Stimulated activated CD8-positive, alpha-beta memory T cell treated with anti-CD3 and anti-CD28 coated beads, Interleukin-15, amount 100 ng/mL, for 1 hour (primary cell): ENCODE data around the gene UPK1B.

Experiments
- DNase-seq: peaks from one replicate; pipeline ENCODE4 v3.0.0-alpha.2; 2020; ENCODE audit warnings: low read depth

Gene UPK1B

DNA sequence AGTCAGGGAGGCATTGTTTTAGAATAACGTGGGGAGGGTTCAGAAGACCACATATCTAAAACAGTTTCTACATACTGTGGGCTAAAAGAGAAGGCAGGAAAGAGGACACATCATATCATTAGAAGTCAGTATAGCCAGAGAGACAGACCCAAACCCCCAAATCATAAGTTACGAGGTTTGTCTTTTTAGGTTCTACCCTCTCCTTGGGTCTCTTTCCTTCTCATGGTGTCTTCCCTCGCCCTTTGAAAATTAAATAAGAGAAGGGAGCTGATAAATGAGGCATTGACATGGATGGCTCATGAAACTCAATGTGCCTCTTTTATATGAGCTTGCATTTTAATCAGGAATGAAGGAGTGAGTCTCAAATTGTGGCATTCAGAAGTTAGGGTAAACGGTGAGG lies 3.4 kb downstream of the UPK1B start:
- no peak for DNase-seq

DNA sequence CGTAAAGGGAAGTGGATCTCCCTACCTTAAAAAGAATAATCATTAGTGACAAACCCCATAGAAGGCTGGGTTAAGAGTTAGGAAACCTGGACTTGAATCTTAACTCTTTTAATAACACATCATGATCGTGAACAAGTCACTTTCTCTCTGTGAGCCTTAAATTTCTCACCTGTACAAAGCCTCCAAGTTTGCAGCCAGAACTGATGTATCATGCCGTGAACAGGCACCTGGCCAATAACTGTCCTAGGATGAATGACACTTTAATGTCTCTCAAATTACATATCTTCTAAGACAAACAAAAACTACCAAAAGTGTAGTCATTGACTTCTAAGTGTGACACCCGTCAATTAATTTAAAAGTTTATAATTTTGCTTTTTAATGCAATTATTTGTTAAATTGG lies 3.9 kb downstream of the UPK1B start:
- DNase-seq = no peak

DNA sequence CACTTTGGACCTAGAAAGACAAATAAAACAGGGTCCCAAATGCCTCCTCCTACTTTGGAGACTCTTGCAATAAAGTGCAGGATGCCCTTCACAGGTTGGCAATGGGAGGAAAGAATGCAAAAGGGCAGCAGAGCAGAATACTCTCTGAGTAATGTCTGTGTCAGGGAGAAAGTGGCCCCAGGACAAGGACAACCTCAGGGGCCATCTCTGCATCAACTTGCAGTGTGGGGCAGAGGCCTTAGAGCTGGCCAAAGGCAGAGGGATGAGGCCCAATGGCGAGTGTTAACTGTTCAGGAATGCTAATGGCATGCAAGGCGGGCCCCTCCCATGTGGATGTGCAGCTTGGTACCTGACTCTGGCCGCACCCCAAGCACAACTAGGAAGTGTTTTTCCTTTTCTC lies 8.4 kb downstream of the UPK1B start:
- no peak for DNase-seq

DNA sequence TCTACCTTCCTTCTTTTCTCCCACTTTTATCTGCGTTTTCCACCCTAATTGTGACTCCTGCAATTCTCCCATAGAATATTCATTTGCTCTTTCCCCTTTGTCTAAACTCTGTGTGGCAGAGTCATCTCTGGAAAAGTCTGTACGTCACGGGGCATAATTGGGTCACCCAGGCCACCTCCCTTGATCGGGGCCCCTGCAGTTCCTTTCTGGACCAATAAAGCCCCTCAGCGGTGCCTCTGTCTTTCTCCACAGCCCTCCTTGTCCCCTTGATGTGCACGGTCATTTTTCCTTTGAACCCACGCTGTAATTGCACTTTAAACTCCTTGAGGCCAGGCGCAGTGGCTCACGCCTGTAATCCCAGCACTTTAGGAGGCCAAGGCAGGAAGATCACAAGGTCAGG lies 10.7 kb downstream of the UPK1B start:
- DNase-seq = no peak

DNA sequence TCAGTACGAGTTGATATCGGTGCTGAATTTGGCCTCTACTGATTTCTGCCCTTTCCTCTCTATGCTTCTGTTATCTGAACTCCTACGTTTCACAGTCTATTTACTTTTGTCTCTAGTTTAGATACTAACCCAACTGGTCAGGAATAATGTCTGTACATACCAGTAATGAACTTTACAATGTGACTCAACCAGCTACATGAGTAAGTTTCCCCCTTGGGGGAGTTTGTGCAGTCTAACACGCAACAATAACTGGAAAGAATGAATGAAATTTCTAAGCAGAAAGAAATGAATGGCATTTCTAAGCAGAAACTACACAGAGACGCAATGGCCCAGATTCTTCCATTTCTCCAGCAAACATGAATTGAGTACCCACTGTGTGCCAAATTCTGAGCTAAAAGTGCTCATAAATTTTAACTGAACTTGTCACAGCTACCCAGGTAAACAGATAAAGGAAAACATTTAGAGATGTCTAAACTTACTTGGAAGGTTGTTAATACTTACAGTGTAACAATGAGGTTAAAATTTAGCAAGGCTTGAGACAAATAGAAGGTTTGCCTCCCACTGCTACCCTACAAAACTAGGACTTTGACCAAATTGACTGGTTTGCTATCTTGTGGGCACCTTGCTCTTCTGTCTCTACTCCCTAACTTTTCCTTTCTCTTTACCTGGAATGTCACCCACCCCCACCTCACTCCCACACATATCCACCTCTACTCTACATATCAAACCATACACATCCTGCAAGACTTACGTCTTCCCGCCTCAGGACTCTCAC lies 11.6 kb downstream of the UPK1B start:
- DNase-seq = no peak

DNA sequence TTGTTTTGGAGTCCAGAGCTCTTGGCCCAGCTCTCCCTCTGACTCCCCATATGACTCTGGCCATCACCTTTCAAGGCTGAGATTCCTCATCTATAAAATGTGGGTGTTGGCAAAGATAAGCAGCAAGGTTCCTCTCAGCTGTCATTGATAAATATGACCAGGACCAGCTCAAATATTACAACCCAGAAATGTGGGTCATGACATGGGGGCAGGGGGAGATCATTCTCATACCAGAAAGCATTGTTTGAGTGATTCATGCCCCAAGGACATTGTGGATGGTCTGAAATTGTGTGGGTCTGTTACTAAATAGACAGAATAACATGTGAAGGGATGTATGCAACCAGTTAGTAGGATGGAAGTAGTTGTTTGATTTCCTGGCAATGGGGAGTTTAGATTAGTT lies 13.9 kb downstream of the UPK1B start:
- DNase-seq = no peak

DNA sequence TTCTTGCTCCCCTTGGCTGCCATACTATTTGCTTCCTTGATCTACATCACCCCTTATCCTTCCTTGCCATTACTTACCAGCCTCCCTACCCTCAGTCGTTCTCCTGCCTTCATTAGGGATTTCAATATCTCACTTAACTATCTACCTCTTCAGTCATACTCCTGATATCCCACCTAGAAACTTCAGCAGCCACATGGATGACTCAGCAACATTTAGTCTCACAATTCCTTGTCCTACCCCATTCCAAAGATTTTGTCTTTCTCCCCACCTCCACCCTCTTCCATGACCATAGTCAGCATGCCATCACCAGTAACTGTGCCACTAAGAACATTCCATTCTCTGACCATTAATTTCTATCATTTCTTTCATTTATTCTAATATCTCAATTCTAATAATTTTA lies 18.4 kb downstream of the UPK1B start:
- DNase-seq = no peak

DNA sequence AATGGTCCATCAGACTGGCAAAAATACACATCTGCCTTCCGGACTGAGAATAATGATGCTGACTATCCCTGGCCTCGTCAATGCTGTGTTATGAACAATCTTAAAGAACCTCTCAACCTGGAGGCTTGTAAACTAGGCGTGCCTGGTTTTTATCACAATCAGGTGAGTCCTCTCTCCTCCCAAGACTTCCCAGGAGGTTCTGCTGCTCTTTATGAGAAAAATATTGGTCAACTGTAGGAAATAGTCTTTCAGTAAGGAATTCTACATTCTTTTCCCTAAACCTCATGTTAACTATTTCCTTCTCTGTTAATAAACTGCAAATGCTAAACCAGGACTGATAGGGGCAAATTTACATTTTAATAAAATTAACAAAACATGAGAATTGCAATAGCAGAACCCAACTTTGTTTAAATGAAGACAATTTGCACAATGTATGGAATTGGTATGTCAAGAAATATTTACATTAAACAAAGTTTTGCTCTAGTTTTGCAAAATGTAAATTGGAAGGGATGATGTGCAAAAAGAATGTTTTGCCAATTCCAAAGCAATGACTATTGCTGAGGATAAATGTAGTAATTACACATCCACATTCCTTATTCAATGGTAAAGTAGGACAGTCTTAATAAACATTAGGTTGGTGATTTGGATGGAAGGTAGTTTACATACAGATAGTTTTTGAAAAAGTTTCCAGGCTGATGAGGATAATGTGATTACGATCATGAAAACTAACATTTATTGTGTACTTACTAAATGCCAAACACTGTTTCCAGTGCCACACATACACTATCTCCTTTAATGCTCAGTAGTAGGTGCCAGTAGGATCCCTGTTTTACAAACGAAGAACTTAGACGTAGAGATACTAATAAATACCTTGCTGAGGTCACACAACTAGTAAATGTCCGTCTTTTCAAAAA lies 21.1 kb downstream of the UPK1B start:
- DNase-seq = no peak

DNA sequence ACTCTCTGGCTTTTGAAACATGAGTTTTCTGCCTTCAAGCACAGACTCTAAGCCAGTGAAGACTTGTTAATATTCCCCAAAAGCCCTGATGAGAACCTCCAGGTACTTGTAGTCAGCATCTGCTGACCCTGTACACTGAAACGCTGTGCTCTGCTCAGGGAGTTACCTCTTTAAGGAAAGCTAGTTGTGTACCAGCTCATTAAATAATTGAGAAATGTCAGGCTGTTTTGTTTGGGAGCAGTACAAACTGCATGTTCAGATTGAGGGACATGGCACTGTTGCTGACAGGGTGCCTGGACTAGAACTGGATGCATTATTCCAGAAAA lies 21.7 kb downstream of the UPK1B start:
- no peak for DNase-seq

DNA sequence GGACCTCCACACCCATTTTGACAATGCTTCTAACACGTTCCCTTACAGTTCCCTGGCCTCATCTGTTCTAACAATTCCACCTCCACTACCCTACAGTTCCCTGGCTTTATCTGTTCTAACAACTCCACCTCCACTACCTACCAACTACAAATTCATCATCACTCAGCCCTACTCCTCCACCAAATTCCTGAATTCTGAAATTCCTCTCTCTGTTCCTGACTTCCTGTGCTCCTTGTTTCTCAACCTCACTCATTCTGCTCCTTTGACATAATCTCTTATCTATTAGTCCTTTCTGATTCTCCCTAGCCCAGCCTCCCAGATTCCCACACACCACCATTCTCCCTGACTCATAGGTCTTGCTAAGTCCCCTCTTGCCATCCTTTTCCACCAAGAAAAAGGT lies 22.5 kb downstream of the UPK1B start:
- no peak for DNase-seq

DNA sequence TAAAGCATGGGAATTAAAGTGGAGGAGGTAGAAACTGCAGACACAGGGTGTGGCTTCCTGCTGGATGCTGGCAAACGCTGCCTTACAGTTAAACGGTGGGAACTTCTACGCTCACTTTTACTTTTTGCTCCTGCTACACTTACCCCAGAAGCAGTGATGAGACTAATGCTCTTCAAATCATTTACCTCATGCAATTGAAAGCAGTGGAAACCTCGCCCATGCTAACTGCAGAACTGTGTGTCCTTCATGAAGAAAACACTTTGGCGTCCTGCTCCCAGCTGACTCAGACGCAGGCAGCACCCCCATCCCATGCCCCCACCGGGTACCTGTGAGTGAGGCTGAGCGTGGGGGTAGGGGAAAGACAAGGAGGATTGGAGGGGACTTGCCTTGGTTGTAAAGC lies 31.8 kb downstream of the UPK1B start:
- no peak for DNase-seq

DNA sequence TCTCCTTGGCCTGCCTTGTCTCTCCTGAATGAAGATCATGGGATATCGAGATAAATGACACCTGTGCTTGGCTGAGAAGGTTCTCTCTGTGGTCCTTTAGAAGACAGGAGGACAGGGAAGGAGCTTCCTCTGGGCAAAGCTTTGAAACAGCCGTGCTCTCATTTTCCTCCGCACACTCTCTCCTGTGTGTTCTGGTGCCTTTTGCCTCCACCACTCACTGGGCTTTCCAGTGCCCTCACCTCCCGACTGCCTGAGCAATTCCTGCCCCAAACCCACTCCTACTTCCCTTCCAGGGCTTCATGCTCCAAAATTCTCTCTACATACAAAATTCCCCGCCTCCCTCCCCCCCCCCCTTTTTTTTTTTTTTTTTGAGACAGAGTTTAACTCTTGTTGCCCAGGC lies 32.3 kb downstream of the UPK1B start:
- no peak for DNase-seq

DNA sequence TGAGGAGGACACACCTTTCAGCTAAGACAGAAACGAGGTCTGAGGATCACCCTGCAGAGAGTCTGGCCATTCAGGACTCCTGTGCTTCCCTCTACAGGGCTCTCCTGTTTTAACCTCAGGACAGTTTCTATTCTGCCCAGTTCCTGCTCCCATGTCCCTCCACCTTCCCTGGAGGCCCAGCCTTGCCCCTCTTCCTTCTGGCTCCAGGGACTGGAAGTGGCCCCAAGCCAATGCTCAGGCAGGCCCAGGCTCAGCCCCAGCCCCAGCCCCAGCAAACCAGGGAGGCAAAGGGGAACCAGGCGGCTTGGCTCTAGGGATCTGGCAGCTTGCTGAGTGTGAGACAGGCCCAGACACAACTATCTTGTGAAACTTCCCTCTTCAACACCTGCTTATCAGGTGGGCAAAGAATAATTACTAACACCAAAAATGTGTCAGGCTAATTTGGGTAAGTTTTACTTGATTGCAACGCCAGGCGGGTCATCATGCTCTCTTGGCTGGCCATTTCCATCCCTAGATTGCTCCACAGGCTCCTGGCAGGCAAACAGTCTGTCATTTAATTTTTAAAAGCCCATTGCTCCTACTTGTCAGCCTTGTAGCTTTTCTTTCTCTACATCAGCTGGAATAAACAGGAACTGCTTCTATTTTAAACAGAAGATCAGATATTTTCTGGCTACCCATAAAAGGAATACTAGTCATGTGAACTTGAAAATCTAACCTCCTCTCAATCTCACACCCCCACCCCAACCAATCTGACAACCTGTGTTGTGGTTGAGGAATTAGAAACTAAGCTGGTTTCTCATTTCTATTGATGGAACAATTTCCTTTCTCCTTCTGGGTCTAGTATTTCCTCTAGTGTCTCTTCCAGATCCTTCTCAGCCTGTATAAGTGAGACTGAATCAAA lies 33.5 kb downstream of the UPK1B start:
- no peak for DNase-seq

DNA sequence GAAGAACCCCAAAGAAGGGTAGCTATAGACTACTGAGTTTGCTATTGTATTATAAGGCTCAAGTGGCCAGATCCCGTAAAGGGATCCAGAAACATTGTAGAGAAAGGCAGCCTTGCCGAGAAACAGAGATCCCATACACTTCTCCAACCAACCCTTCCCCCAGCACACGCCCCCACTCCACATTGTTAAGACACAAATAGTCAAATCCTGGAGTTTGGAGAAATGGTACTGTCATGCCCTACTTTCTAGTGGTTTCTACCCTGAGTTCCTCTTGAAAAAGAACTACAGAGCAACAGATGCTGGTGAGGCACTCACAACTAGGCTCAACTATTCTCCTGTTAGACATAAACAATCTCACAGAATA lies 34.1 kb downstream of the UPK1B start:
- DNase-seq = no peak

DNA sequence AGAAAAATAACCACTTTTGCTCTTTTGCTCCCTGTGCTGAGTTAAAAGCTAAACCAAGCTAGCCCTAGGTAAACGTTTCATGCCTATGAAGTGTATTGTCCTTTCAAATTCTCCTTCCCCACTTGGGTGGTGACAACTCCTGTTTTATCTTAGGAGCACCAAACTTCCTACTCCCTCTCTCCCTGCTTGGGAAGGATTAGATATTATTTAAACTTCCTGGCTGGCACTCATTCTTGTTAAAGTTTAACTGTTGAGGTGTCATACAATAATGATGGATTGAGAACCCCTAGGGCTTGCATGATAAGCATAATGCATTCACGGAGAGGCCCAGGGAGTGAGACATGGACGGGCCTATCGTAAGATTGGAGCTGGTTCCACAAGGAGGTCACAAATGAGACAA lies 37.8 kb downstream of the UPK1B start:
- no peak for DNase-seq

DNA sequence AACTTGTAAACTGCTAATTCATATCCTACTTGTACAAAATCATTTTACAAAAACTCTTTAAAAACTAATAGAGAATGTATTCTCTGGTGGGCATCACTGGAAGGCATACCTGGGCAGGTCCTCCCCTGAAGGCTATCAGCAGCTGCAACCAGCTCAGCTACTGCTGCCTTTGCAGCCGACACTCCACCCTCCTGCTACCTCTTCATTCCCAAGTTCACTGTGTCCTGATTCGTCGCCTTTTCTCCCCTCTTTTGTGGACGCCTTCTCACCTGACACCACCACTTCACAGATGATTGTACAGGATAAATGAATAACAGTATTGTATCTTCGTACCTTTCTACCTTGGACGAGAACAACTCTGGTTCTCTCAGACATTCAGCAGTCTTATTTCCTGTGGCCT lies 38.4 kb downstream of the UPK1B start:
- no peak for DNase-seq

DNA sequence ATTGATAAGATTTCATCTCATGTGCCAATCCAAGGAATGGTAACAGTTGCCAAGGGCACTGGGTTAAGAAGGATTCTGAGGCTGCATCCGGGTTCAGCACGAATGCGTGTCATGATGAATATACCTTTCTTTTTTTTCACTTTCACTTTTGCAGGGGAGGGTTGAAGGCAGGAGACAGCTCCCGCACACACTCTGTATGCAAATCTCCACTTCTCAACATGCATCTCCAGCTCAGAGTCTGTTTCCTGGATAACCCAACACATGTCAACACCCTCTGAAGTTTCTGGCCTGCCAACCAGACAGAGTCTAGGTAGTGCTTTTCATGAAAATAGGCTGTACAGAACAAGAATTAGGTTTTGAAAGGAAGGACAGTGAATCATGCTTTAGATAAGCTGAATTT lies 45.7 kb downstream of the UPK1B start:
- no peak for DNase-seq

DNA sequence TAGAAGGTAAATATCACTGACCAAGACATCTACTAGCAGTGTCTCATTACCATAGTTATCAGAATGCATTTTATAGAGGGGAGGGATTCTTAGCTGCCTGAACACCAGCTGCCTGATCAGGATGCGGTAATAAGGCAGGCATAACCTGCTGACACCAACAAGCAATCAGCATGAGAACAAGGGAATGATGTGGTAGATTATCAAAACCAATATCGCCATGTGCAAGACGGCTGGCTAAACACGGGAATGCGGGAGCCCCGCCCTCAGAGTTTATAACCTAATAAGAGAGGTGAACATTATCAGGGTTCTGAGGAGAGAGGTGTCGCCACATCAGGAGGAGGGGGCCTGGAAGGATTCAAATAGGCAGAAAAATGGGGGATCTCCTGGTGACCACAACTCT lies 46.8 kb downstream of the UPK1B start:
- DNase-seq = no peak

DNA sequence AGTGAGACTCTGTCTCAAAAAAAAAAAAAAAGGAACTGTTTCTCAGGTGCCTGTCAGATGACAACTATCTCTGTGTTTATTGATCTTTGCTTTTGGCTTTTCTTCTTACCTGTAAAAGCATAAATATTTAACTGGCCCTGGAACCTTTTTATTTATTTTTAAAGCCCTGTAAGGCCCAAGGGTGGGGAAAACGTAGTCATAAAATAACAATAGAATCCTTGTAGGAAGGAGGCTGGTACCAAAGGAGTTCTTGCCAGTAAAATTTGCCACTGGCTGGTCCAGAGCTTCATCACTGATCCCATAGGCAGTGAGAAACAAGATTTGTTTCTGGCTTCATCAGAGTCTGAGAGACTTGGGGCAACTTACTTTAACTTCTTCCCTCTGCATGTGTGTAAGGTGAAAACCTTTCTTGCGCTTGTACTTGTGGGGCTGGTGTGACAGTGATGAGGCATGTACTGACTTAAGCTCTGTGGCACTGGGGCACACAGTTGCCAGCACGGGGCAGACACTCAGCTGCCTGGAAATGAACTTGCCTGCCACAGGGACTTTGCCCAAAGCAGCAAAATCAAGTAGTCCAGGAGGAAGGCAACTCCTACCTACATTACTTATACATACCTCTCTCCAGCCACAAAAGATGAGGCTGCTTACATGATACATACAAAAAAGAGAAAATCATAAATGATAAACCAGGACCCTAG lies 47.7 kb downstream of the UPK1B start:
- DNase-seq = no peak

DNA sequence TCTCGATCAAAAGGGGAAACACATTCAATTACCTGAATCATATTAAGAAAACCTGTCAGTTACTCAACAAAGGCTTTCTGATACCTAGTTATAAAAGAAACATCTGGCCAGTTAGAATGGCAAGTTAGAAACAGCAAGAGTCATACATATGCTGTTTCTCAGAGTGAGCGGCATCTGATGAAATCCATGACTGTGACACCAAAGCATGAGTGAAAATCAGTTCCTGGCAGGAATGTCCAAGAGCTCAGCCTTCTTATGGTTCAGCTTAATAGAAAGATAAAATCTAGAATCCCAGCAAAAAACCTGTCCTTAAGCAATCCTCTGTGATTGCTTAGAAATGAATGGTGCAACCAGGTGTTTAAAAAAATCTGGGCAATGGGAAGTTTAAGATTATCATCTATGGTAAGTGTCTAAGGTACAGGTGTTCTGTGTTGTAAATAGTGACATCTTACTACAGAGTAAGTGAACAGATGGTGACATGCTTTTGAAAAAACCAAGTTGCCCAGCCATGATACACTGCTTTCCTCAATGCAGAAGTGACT lies 48.5 kb downstream of the UPK1B start:
- no peak for DNase-seq

DNA sequence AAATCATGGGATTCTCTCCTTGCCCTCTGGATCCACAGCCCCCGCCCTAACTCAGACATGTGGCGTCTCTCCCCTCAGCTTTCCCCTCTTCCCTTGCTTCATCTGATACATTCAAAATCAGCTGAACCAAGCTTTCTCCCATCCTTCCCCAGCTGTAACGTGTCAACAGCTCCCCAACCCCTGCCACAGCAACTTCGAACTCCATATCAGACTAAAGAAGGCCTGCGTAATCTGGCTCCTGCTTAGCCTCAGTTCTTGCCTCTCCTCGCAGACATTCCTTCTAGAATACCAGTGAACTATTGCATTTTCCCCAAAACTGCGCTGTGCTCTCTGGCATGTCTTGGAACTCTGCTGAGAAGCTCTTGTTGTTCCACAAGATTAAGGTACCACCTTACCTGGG lies 49.0 kb downstream of the UPK1B start:
- DNase-seq = no peak

DNA sequence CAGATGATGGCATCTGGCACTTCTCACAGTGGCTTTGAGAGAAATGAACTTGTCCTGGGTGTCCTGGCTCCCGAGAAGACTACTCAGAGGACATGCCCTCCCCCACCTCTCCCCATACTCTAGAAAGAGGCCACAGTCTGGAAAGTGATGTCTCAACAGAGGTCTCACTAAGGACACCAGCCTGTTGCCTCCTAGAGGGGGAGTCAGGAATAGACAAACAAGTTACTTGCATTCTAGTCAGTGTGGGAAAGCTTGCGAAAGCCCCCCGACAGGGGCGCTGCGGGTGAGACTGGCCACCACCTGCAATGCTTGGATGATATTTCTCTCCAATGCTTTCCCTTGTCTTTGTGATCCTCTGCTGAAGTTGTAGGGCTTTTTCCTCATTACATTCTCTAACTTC lies 50.1 kb downstream of the UPK1B start:
- DNase-seq = no peak
